ENCODE measurements around the gene CXADR.

Gene CXADR

GRCh38 chr21:17622018-17622417 is 109.2 kb downstream of the CXADR start:
- Histone ChIP-seq H3K27me3 (ENCODE audit: control insufficient read depth, insufficient read depth, low read length) (no peaks in the 10 kb centered on the region), H3K4me3 (ENCODE audit: low read length) (no peak overlapping the region), H3K27ac (ENCODE audit: low read depth, low read length) (no peak overlapping the region), H3K4me1 (ENCODE audit: control insufficient read depth, insufficient read depth, low read length) (peaks cover under 1% of the 10 kb centered on the region), H3K36me3 (ENCODE audit: control insufficient read depth, insufficient read depth, low read length) (no peaks in the 10 kb centered on the region), H3K9ac (ENCODE audit: low read length) (no peak overlapping the region)

DNA sequence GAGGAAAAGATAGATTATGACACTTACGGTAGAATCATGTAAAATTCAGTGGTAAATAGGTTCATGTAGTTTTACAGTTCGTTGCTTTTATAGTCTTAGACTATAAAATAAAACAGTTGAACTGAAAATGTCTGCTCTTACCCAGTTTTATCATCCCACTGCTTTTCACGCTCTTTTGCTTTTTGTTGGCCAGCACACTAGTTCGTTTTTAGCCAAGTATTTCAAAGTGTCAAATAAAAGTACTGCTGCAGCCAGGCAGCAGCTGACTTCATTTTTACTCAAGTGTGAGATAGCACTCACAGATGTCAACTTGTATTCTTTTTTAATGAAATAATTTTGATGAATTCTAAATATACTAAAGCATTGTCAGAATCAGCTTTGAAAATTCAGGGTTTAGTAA is 118.4 kb downstream of the CXADR start:
- Histone ChIP-seq H3K4me1 (ENCODE audit: control insufficient read depth, insufficient read depth, low read length) (no peaks in the 10 kb centered on the region), H3K4me3 (ENCODE audit: low read length) (no peak overlapping the region), H3K27me3 (ENCODE audit: control insufficient read depth, insufficient read depth, low read length) (no peaks in the 10 kb centered on the region), H3K27ac (ENCODE audit: low read depth, low read length) (no peak overlapping the region), H3K9ac (ENCODE audit: low read length) (no peak overlapping the region), H3K36me3 (ENCODE audit: control insufficient read depth, insufficient read depth, low read length) (no peaks in the 10 kb centered on the region)

DNA sequence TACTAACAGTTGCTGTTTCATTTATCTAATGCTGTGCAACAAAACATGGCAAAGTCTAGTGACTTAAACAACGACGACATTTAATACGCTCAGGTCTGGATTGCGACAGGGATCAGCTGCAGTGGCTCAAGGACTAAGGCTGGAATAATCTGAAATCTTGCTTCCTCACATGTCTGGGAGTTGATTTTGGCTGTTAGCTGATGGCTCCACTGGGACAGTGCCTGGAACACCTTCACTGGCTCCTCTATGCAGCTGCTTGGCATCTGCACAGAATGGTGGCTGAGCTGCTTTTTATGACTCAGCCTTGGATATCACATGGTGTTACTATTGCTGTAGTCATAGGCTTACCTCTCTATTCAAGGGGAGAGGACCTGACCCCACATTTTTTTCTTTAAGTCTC is 123.9 kb downstream of the CXADR start:
- H3K4me1 ChIP-seq (ENCODE audit: control insufficient read depth, insufficient read depth, low read length), result no peaks in the 10 kb centered on the region
- no peaks in the 10 kb centered on the region for H3K27me3 ChIP-seq (ENCODE audit: control insufficient read depth, insufficient read depth, low read length)
- H3K27ac ChIP-seq (ENCODE audit: low read depth, low read length), result no peak overlapping the region

GRCh38 chr21:17640821-17641220 is 128.0 kb downstream of the CXADR start:
- Histone ChIP-seq H3K9ac (ENCODE audit: low read length) (no peak overlapping the region), H3K36me3 (ENCODE audit: control insufficient read depth, insufficient read depth, low read length) (no peaks in the 10 kb centered on the region), H3K27me3 (ENCODE audit: control insufficient read depth, insufficient read depth, low read length) (no peaks in the 10 kb centered on the region), H3K4me1 (ENCODE audit: control insufficient read depth, insufficient read depth, low read length) (no peaks in the 10 kb centered on the region), H3K27ac (ENCODE audit: low read depth, low read length) (no peak overlapping the region), H3K4me3 (ENCODE audit: low read length) (no peak overlapping the region)

More for the DNA sequence above, 123.9 kb downstream of the CXADR start:
- H3K36me3 ChIP-seq (ENCODE audit: control insufficient read depth, insufficient read depth, low read length), result no peaks in the 10 kb centered on the region
- H3K4me3 ChIP-seq (ENCODE audit: low read length), result no peak overlapping the region
- no peak overlapping the region for H3K9ac ChIP-seq (ENCODE audit: low read length)

All from rectal smooth muscle tissue (tissue), 1 donor.